Endothelial cell of umbilical vein (primary cell): ENCODE measurements around the gene RAN.
"Not testable (repeated sequence)": the region's sequence is repeated elsewhere in the genome, so short reads cannot be mapped to it uniquely, and the experiment has no call there.

Experiments used
- EZH2 ChIP-seq: IDR thresholded peaks from 2 replicates; pipeline ENCODE4 v1.6.1; 2012; ENCODE audit warnings: borderline replicate concordance, low read depth, mild to moderate bottlenecking, moderate library complexity, low read length, inconsistent platforms; ENCODE audit not compliant: severe bottlenecking
- JUN ChIP-seq: IDR thresholded peaks from 2 replicates; pipeline ENCODE4 v1.6.1; 2011; ENCODE audit warnings: borderline replicate concordance, low read depth; ENCODE audit not compliant: insufficient read length, insufficient read depth
- POLR2AphosphoS5 ChIP-seq: IDR thresholded peaks from 2 replicates; pipeline ENCODE4 v1.6.1; 2012; ENCODE audit warnings: low read depth, mild to moderate bottlenecking, control low read depth, low read length, moderate library complexity; ENCODE audit not compliant: insufficient read depth
- TF ChIP-seq, protein P1 (sequence below), 2 donors: IDR thresholded peaks; 1 replicate in 1 of 2; 2 replicates in 1 of 2; pipeline ENCODE4 v1.5.1; 2011; ENCODE audit warnings: low read length in 2 of 2, mild to moderate bottlenecking in 2 of 2, moderate library complexity in 2 of 2, control low read depth in 1 of 2, inconsistent platforms in 1 of 2, low read depth in 1 of 2; ENCODE audit not compliant: insufficient read depth in 1 of 2; ENCODE audit errors: extremely low read depth in 1 of 2
- TF ChIP-seq, protein P2 (sequence below): IDR thresholded peaks from 2 replicates; pipeline ENCODE4 v1.6.1; 2011; ENCODE audit not compliant: insufficient read depth, insufficient read length

DNA sequence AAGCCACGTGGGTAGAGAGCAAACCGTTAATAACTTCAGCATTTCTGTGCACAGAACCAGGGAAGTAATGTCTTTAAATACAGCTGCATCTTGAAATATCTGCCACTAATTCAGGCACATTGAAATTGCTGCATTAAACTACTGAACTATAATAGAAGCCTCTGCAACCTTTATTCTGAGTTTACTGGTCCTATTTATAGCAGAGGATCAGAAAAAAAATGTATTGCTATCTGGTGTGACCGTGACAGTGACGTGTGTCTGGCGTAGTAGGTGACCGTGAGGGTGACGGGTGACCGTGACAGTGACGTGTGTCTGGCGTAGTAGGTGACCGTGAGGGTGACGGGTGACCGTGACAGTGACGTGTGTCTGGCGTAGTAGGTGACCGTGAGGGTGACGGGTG, 15.3 kb downstream of the RAN start:
- TF ChIP-seq JUN, EZH2, POLR2AphosphoS5: not testable (repeated sequence)
- TF ChIP-seq, protein P1, sequence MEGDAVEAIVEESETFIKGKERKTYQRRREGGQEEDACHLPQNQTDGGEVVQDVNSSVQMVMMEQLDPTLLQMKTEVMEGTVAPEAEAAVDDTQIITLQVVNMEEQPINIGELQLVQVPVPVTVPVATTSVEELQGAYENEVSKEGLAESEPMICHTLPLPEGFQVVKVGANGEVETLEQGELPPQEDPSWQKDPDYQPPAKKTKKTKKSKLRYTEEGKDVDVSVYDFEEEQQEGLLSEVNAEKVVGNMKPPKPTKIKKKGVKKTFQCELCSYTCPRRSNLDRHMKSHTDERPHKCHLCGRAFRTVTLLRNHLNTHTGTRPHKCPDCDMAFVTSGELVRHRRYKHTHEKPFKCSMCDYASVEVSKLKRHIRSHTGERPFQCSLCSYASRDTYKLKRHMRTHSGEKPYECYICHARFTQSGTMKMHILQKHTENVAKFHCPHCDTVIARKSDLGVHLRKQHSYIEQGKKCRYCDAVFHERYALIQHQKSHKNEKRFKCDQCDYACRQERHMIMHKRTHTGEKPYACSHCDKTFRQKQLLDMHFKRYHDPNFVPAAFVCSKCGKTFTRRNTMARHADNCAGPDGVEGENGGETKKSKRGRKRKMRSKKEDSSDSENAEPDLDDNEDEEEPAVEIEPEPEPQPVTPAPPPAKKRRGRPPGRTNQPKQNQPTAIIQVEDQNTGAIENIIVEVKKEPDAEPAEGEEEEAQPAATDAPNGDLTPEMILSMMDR (IDR thresholded peaks at IDR 0.05; ENCODE audit: extremely low read depth in 1 of 2, insufficient read depth in 1 of 2, low read depth in 1 of 2, low read length in 2 of 2) = not testable (repeated sequence)
- TF ChIP-seq, protein P2, sequence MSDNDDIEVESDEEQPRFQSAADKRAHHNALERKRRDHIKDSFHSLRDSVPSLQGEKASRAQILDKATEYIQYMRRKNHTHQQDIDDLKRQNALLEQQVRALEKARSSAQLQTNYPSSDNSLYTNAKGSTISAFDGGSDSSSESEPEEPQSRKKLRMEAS = not testable (repeated sequence)
